ENCODE data around the gene WWOX. TPM values are rescaled to one million over a fixed set of nuclear protein-coding genes. Genes with fewer than 3 reads are reported as not detected.

Gene WWOX
- polyA plus RNA-seq, 1 donor from 2014 or later = 25.6 TPM

GRCh38 chr16:78212674-78213073, 113.2 kb downstream of the WWOX start:
- Histone ChIP-seq H3K79me2 (replicated peaks; ENCODE audit: insufficient read depth, low read length) (no peaks in the 10 kb centered on the region), H3K36me3 (ENCODE audit: insufficient read depth, low read length) (no peaks in the 10 kb centered on the region), H2AFZ (ENCODE audit: low read depth, low read length) (no peak overlapping the region), H4K20me1 (ENCODE audit: insufficient read depth) (no peaks in the 10 kb centered on the region), H3K4me2 (ENCODE audit: low read length) (no peak overlapping the region), H3K4me3 (ENCODE audit: low read length) (no peak overlapping the region), H3K27ac (ENCODE audit: low read length) (no peak overlapping the region), H3K9me3 (ENCODE audit: low read length) (no peaks in the 10 kb centered on the region), H3F3A (ENCODE audit: insufficient read depth, low read length, poor library complexity, severe bottlenecking) (no peaks in the 10 kb centered on the region), H3K9ac (ENCODE audit: low read length) (no peak overlapping the region), H3K9me2 (ENCODE audit: insufficient read depth, low read length) (no peaks in the 10 kb centered on the region), H3K27me3 (ENCODE audit: insufficient read depth, low read depth, low read length) (no peaks in the 10 kb centered on the region)
- TF ChIP-seq TAF1 (IDR thresholded peaks at IDR 0.05; ENCODE audit: low read depth) = no peak
- TF ChIP-seq MXI1 (conservative IDR thresholded peaks at IDR 0.05; ENCODE audit: poor library complexity, severe bottlenecking) = no peak
- no peak for TF ChIP-seq POLR2AphosphoS5 (IDR thresholded peaks at IDR 0.05)
- TF ChIP-seq SMC3 (conservative IDR thresholded peaks at IDR 0.05; ENCODE audit: poor library complexity) = no peak
- no peak for TF ChIP-seq RAD21 (conservative IDR thresholded peaks at IDR 0.05)
- no peak for TF ChIP-seq EP300 (conservative IDR thresholded peaks at IDR 0.05; ENCODE audit: poor library complexity, severe bottlenecking)
- TF ChIP-seq EZH2 (IDR thresholded peaks at IDR 0.05; ENCODE audit: borderline replicate concordance, insufficient read depth, low read length, poor library complexity, severe bottlenecking) = no peak
- TF ChIP-seq CTCF (IDR thresholded peaks at IDR 0.05; ENCODE audit: poor library complexity, severe bottlenecking) = no peak
- TF ChIP-seq, protein P1, sequence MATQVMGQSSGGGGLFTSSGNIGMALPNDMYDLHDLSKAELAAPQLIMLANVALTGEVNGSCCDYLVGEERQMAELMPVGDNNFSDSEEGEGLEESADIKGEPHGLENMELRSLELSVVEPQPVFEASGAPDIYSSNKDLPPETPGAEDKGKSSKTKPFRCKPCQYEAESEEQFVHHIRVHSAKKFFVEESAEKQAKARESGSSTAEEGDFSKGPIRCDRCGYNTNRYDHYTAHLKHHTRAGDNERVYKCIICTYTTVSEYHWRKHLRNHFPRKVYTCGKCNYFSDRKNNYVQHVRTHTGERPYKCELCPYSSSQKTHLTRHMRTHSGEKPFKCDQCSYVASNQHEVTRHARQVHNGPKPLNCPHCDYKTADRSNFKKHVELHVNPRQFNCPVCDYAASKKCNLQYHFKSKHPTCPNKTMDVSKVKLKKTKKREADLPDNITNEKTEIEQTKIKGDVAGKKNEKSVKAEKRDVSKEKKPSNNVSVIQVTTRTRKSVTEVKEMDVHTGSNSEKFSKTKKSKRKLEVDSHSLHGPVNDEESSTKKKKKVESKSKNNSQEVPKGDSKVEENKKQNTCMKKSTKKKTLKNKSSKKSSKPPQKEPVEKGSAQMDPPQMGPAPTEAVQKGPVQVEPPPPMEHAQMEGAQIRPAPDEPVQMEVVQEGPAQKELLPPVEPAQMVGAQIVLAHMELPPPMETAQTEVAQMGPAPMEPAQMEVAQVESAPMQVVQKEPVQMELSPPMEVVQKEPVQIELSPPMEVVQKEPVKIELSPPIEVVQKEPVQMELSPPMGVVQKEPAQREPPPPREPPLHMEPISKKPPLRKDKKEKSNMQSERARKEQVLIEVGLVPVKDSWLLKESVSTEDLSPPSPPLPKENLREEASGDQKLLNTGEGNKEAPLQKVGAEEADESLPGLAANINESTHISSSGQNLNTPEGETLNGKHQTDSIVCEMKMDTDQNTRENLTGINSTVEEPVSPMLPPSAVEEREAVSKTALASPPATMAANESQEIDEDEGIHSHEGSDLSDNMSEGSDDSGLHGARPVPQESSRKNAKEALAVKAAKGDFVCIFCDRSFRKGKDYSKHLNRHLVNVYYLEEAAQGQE (IDR thresholded peaks at IDR 0.05; ENCODE audit: borderline replicate concordance) = no peak

- no peak overlapping the region for H3K4me3 ChIP-seq (ENCODE audit: low read length)
- H3K79me2 ChIP-seq (replicated peaks; ENCODE audit: insufficient read depth, low read length) = no peaks in the 10 kb centered on the region
- no peaks in the 10 kb centered on the region for H4K20me1 ChIP-seq (ENCODE audit: insufficient read depth)
- no peak overlapping the region for H3K27ac ChIP-seq (ENCODE audit: low read length)
- no peaks in the 10 kb centered on the region for H3K27me3 ChIP-seq (ENCODE audit: insufficient read depth, low read depth, low read length)
- no peak overlapping the region for H3K4me2 ChIP-seq (ENCODE audit: low read length)
- TF ChIP-seq RAD21 (conservative IDR thresholded peaks at IDR 0.05) (no peak), CTCF (IDR thresholded peaks at IDR 0.05; ENCODE audit: poor library complexity, severe bottlenecking) (no peak), EZH2 (IDR thresholded peaks at IDR 0.05; ENCODE audit: borderline replicate concordance, insufficient read depth, low read length, poor library complexity, severe bottlenecking) (no peak), MXI1 (conservative IDR thresholded peaks at IDR 0.05; ENCODE audit: poor library complexity, severe bottlenecking) (no peak), EP300 (conservative IDR thresholded peaks at IDR 0.05; ENCODE audit: poor library complexity, severe bottlenecking) (no peak)
- TF ChIP-seq, protein P1 (IDR thresholded peaks at IDR 0.05; ENCODE audit: borderline replicate concordance) = no peak
- H2AFZ ChIP-seq (ENCODE audit: low read depth, low read length) = no peak overlapping the region
- no peaks in the 10 kb centered on the region for H3K9me3 ChIP-seq (ENCODE audit: low read length)
- H3K9ac ChIP-seq (ENCODE audit: low read length) = no peak overlapping the region
- no peaks in the 10 kb centered on the region for H3K9me2 ChIP-seq (ENCODE audit: insufficient read depth, low read length)
- no peaks in the 10 kb centered on the region for H3K36me3 ChIP-seq (ENCODE audit: insufficient read depth, low read length)
- H3F3A ChIP-seq (ENCODE audit: insufficient read depth, low read length, poor library complexity, severe bottlenecking) = no peaks in the 10 kb centered on the region
Observed at GRCh38 chr16:78213751-78214150, 114.3 kb downstream of the WWOX start.

Data from neural cell (in vitro differentiated cells).